Prostate gland (tissue), 2 donors: Measurements from ENCODE around the gene TMEM250. TPM values are rescaled to one million over a fixed set of nuclear protein-coding genes. Genes with fewer than 3 reads are reported as not detected.

Source experiments
- DNase-seq: peaks from one replicate; pipeline ENCODE4 v3.0.0-alpha.2; 2019; ENCODE audit warnings: low spot score
- H3K27ac ChIP-seq, 2 donors: fragments of 200-600 bp; sonication (generic); 2 replicates each; pipeline ENCODE4 v1.5.1; 2017 to 2019
- H3K27me3 ChIP-seq: fragments of 200-600 bp; sonication (generic); replicated peaks from 2 replicates; pipeline ENCODE4 v1.5.1; 2019; ENCODE audit not compliant: insufficient read depth
- H3K36me3 ChIP-seq, 2 donors: fragments of 200-600 bp; sonication (generic); 1 replicate in 1 of 2; 2 replicates in 1 of 2; pipeline versions ENCODE4 v1.5.1 to v1.8.1; 2017 to 2019
- H3K4me1 ChIP-seq: fragments of 200-600 bp; sonication (generic); replicated peaks from 2 replicates; pipeline ENCODE4 v1.5.1; 2019
- H3K4me3 ChIP-seq, 2 donors: fragments of 200-600 bp; sonication (generic); 2 replicates each; pipeline ENCODE4 v1.5.1; 2017 to 2019
- H3K9me3 ChIP-seq: fragments of 200-600 bp; sonication (generic); 2 replicates; pipeline ENCODE4 v1.5.1; 2017
- CTCF ChIP-seq, 4 experiments: fragments of 200-600 bp in 2 of 4; fragments of 450-650 bp in 2 of 4; sonication (generic) in 2 of 4; IDR thresholded peaks; 1 replicate in 3 of 4; 2 replicates in 1 of 4; pipeline ENCODE4 v1.5.1; 2016 to 2019; ENCODE audit warnings: antibody characterized with exemption in 4 of 4, mild to moderate bottlenecking in 2 of 4, moderate library complexity in 2 of 4
- POLR2A ChIP-seq: fragments of 450-650 bp; IDR thresholded peaks from one replicate; pipeline ENCODE4 v1.6.1; 2016; ENCODE audit warnings: antibody characterized with exemption, mild to moderate bottlenecking
- POLR2AphosphoS5 ChIP-seq: sonication (generic); formaldehyde crosslinking; IDR thresholded peaks from one replicate; pipeline ENCODE4 v1.6.1; 2017; ENCODE audit warnings: antibody characterized with exemption
- WGBS: methylation state at CpG from one replicate; pipeline ENCODE4 v1.1.5; 2018; 5-methylcytosine and 5-hydroxymethylcytosine counted together
- intact Hi-C: fragments of 100-400 bp; cut with DNase I; formaldehyde crosslinking; loops from one replicate; pipeline ENCODE4 v1.14.2; 2022
- total RNA-seq, 2 donors: library from RNA; depleted of rRNA; stranded (reverse); fragments of >200 nt; gene quantifications; one replicate each; pipeline ENCODE4 v1.1.0, GENCODE V29; 2016

TMEM250 gene
- total RNA-seq, 2 donors from 2014 or later, result 44.7 to 65.1 TPM

DNA sequence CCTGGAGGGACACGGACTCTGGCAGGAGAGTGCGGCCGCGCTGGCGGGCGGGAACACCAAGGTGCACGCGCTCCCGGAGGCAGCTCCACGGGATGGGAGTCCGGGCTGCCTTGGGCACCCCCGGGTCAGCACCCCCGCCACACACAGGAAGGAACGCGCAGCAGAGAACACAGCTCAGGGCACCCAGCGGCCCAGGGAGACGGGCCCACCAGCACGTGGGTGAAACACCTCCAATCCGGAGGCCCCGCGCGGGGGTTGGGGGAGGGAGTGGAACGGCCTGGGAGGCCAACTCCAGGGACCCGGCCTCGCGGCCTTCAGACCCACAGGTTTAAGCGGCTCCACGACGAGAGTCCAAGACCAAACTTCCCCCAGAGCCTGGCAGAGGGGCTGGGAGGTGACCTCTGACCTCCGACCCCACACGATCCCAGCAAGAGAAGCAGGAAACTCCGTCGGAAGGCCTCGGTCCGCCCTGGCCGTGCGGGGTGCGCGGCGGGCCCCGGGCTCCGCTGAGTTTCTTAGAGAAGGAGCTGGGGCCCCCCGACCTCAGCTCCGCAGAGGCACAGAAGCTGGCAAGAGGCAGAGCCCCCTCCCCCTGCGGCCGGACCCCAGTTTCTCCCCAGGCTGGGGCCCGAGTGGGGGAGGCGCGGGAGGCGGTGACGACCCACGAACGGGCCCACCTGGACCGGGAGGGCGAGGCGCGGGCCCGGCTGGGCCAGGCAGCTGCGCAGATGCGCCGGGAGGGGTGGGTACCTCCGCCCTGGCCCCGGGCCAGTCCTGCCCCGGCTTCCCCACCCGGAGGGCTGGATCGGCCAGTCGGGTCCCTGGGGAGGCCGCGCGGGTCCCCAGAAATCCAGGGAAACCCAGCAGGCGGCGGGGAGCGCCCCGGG, 24.4 kb downstream of the TMEM250 start:
- DNase-seq, result peak; percentile 41
- 22% methylated on average over 26 of the region's 74 CpGs for WGBS
- peak overlapping the region; percentile 83 to 88 for H3K27ac ChIP-seq
- H3K27me3 ChIP-seq, result no peaks in the 10 kb centered on the region
- intact Hi-C loops, result no loop called here
- peak overlapping the region; percentile 79 to 96 for H3K4me3 ChIP-seq
- TF ChIP-seq POLR2AphosphoS5, result peak; percentile 15
- no peak for TF ChIP-seq POLR2A
- TF ChIP-seq CTCF (IDR thresholded peaks at IDR 0.05), result no peak
- H3K36me3 ChIP-seq, result no peaks in the 10 kb centered on the region
- no peaks in the 10 kb centered on the region for H3K9me3 ChIP-seq
- H3K4me1 ChIP-seq, result peaks cover 9% of the 10 kb centered on the region

DNA sequence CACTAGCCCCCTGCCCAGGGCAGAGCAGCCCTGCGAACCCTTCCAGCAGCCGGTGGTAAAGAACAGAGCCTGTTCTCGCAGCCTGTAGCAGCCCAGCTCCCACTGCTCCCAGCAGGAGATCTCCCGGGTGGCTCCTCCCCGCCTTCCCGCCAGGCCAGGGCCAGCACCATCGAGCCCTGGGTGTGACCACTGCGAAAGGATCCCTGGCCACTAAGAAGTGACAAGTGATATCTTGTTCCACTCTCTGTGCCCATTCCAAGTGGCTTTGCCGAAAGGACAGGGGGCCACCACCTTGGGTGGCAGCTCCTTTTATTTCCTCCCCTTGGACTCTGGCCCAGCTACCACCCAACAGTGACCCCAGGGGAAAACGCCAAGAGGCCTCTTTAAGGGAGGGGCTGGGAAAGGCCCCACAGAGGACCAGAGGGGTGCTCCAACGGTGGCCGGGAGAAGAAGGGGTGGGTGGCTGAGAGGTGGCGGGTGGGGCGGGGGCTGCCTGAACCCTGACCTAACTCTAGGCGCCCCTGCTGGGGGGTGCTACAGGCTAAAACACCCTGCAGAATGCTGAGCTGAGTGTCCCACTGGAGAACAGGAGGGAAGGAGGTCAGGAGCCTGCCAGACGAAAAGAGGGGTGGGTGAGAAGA, 25.2 kb downstream of the TMEM250 start:
- no peak for DNase-seq
- intact Hi-C loops, result no loop called here
- H3K4me1 ChIP-seq, result peaks cover 14% of the 10 kb centered on the region

GRCh38 chr9:136092741-136093140, 25.9 kb downstream of the TMEM250 start:
- TF ChIP-seq CTCF (IDR thresholded peaks at IDR 0.05) (no peak), POLR2A (no peak), POLR2AphosphoS5 (no peak)
- DNase-seq, result no peak
- WGBS, result 80% methylated on average over 9 of the region's 9 CpGs
- no peak overlapping the region for H3K4me3 ChIP-seq
- no peaks in the 10 kb centered on the region for H3K27me3 ChIP-seq
- no peaks in the 10 kb centered on the region for H3K36me3 ChIP-seq
- H3K9me3 ChIP-seq, result no peaks in the 10 kb centered on the region
- H3K27ac ChIP-seq, result peak overlapping the region; percentile 83 to 88
- intact Hi-C loops, result no loop called here
- peaks cover 14% of the 10 kb centered on the region for H3K4me1 ChIP-seq

More for the DNA sequence above, 25.2 kb downstream of the TMEM250 start:
- Histone ChIP-seq H3K9me3 (no peaks in the 10 kb centered on the region), H3K4me3 (peak overlapping the region; percentile 79 to 96), H3K36me3 (no peaks in the 10 kb centered on the region), H3K27ac (peak overlapping the region; percentile 83 to 88), H3K27me3 (no peaks in the 10 kb centered on the region)
- TF ChIP-seq POLR2A (no peak), CTCF (IDR thresholded peaks at IDR 0.05) (no peak), POLR2AphosphoS5 (no peak)
- WGBS, result 44% methylated on average over 16 of the region's 16 CpGs

DNA sequence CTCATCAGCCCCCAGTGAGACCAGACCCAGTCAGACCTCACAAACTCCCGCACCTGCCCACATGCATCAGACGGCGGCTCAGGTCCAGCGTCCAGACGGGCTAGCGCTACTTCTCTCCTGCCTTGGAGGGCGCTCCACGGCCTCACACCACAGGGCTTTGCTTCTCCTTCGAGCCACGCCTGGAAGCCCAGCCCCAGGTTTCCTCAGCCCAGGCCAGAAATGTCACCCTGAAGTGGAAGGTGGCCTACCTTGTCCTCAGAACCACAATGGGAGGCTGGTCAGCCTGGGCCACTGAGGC, 26.4 kb downstream of the TMEM250 start:
- no peak for DNase-seq
- Histone ChIP-seq H3K36me3 (no peaks in the 10 kb centered on the region), H3K27me3 (no peaks in the 10 kb centered on the region), H3K4me1 (peaks cover 14% of the 10 kb centered on the region), H3K4me3 (no peak overlapping the region), H3K9me3 (no peaks in the 10 kb centered on the region), H3K27ac (peak overlapping the region; percentile 66 to 83)
- 85% methylated on average over 10 of the region's 10 CpGs for WGBS
- intact Hi-C loops, result no loop called here
- no peak for TF ChIP-seq CTCF (IDR thresholded peaks at IDR 0.05)
- no peak for TF ChIP-seq POLR2A
- no peak for TF ChIP-seq POLR2AphosphoS5
